Stimulated activated naive CD8-positive, alpha-beta T cell treated with anti-CD3 and anti-CD28 coated beads, Interleukin-15, amount 100 ng/mL, for 72 hours (primary cell): ENCODE measurements around the gene UBXN6.
A peak's percentile ranks its signal among the peaks of the same experiment; 100 is the strongest.

Experiments used
- ATAC-seq: fragments of 150-1000 bp; cut with Tn5 transposase; 2 replicates; pipeline ENCODE4 v1.10.0; 2021; ENCODE audit warnings: mild to moderate bottlenecking, moderate library complexity
- DNase-seq, 2 donors: peaks; one replicate each; pipeline ENCODE4 v3.0.0; 2021 to 2022
- H3K27ac Mint-ChIP-seq, 2 donors: one replicate each; pipeline ENCODE4 v1.8.0; 2022; ENCODE audit warnings: mild to moderate bottlenecking in 2 of 2, mixed read lengths in 2 of 2, moderate library complexity in 2 of 2
- H3K27me3 Mint-ChIP-seq: one replicate; pipeline ENCODE4 v1.8.0; 2022; ENCODE audit warnings: mixed read lengths
- H3K4me1 Mint-ChIP-seq: one replicate; pipeline ENCODE4 v1.8.0; 2022; ENCODE audit warnings: mild to moderate bottlenecking, mixed read lengths
- H3K4me3 Mint-ChIP-seq, 2 donors: one replicate each; pipeline ENCODE4 v1.8.0; 2022; ENCODE audit warnings: mild to moderate bottlenecking in 2 of 2, mixed read lengths in 2 of 2, moderate library complexity in 1 of 2
- H3K9me3 Mint-ChIP-seq, 2 donors: one replicate each; pipeline ENCODE4 v1.8.0; 2022; ENCODE audit warnings: mixed read lengths in 2 of 2

Gene UBXN6

DNA sequence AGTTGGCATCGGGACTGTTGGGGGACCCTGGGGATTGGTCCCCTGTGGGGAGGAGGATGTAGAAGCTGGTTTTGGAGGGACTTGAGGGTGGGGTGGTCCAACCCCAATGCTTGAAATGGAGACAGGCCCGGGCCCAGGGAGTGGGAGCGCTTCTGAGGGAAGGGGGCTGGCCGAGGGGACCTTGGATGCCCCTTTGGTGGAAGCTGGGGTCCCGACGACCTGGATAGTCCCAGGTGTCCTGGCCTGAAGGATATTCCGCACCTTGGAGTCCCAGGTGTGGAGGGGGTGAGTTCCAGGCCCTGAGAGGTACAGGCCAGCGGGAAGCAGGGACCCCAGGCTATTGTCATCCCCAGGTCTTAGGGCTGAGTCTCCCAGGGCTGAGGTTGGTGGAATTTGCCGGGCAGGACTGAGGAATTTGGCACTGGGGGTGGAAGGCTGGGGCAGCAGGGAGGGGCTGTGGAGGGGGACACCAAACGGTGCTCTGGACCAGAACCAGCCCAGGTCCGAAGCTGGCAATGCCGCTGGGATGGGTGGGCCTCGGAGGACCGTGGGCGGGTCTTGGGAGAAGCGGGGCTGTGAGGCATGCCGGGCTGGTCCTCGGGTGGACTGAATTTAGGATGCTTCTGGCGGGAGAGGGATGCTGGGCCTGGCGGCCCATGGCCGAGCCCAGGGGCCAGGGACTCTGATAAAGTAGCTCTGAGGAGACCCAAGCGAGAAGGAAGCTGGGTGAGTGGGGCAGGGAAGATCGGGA is 16.3 kb upstream of the UBXN6 start:
- no peaks in the 10 kb centered on the region for H3K9me3 Mint-ChIP-seq
- DNase-seq (no peak), ATAC-seq (no peak)
- peaks cover 23% of the 10 kb centered on the region for H3K4me1 Mint-ChIP-seq
- peak overlapping the region; percentile 89 to 92 for H3K27ac Mint-ChIP-seq
- peak overlapping the region; percentile 84 to 94 for H3K4me3 Mint-ChIP-seq
- no peaks in the 10 kb centered on the region for H3K27me3 Mint-ChIP-seq

DNA sequence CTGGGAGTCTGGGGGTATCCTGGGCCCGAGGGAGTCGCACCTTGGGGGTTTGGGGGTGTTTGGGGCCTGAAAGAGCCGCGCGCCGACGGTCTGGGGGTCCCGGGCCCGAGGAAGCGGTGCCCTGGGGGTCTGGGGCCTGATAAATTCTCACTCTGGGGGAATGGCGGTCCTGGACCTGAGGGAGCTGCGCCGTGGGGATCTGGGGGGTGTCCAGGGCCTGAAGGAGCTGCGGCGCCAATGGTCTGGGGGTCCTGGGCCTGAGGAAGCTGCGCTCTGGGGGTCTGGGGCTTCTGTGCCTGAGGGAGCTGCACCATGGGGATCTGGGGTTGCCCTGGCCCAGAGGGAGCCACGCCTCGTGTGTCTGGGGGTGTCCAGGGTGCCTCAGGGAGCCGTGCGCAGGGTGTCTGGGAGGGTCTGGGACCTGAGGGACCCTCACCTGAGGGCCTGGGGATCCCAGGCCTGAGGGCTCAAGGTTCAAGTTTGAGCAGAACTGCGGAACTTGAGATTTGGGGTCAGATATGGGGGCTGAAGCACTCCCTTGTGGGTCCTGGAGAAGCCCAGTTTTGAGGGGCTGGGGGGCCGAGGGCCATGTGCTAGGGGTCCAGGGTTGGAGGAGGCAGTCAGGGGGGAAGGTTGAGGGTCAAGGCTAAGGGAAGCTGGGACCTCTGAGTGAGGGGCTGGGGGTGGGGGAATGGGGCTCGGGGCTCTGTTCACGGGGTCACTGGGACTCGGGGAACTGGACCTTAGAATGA is 15.6 kb upstream of the UBXN6 start:
- DNase-seq (peak in 1 of 2 donors; percentile 18), ATAC-seq (no peak)
- peak overlapping the region; percentile 5 to 88 for H3K27ac Mint-ChIP-seq
- H3K27me3 Mint-ChIP-seq: no peaks in the 10 kb centered on the region
- H3K4me3 Mint-ChIP-seq: peak overlapping the region; percentile 84 to 94
- H3K4me1 Mint-ChIP-seq: peaks cover 23% of the 10 kb centered on the region
- no peaks in the 10 kb centered on the region for H3K9me3 Mint-ChIP-seq

DNA sequence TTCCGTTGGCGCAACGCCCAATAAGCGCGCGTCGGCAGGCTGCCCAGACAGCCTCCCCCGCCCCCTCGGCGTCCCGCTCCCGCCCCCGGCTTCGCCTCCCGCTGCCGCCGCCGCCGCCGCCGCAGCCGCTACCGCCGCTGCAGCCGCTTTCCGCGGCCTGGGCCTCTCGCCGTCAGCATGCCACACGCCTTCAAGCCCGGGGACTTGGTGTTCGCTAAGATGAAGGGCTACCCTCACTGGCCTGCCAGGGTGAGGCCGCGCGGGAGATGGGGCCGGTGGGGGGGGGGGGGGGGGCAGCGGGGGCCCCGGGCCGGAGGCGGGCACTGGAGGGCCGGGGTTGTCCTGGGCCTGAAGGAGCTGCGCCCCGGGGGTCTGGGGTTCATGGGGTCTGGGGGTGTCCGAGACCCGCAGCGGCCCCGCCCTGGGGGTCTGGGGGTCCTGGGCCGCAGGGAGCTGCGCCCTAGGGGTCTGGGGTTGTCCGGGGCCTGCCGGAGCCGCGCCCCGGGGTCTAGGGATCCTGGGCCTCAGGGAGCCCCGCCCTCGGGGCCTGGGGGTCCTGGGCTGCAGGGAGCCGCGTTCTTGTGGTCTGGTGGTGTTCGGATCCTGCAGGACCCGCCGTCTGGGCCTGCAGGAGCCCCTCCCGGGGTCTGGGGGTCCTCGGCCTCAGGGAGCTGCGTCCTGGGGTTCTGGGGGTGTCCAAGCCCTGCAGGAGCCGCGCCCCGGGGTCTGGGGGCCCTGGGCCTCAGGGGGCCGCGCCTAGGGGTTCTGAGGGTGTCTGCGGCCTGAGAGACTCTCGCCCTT is 14.8 kb upstream of the UBXN6 start, which contains the start of gene HDGFL2:
HDGFL2 (plus strand) TSS at position 124 of the 801 bp plus-strand sequence; CDS start at position 178, 54 bp downstream.
- Mint-ChIP-seq H3K27me3 (no peaks in the 10 kb centered on the region), H3K9me3 (no peaks in the 10 kb centered on the region), H3K4me1 (peaks cover 23% of the 10 kb centered on the region), H3K4me3 (peak within 1 kb of the TSS; percentile 84 to 94), H3K27ac (peak within 1 kb of the TSS in 1 of 2 donors; percentile 88)
- ATAC-seq: no peak
- no peak for DNase-seq

DNA sequence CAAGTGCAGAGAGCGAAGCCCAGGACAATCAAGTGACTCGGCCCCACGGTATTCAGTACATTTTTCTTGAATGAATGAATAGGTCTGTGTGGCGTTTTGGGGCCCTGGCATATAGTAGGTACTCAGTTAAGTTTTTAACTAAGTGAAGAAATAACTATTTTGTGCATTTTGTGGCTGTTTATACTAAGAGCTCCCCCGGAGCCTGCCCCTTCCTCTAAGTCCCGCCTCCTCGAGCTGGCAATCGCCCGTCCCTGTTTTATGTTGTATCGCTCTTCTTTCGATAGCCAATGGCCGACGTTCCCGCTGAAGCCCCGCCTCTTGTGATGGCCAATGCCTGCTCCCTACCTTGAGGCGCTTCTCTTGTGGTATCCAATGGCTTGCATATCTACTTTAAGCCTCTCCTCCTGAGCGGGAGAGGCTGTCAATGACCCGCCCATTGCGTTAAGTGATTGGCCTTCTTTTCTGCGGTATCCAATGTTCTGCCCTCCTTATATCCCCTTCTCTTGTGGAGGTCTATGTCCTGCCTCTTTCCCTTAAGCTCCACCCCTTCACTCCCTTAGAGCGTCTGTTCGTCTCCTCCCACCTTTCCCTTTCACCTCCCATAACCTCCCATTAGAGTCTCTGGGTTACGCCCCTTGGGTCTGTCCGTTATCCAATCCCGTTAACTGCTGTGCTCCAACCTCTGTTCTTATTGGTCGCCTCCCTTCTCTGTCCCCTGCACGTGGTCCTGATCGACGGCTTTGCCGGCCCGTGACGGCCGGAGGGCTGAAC is 14.0 kb upstream of the UBXN6 start:
- H3K27ac Mint-ChIP-seq: no peak overlapping the region
- no peaks in the 10 kb centered on the region for H3K27me3 Mint-ChIP-seq
- no peak overlapping the region for H3K4me3 Mint-ChIP-seq
- DNase-seq (peak; percentile 97 to 99), ATAC-seq (peak; percentile 92)
- H3K9me3 Mint-ChIP-seq: no peaks in the 10 kb centered on the region
- H3K4me1 Mint-ChIP-seq: peaks cover 23% of the 10 kb centered on the region

DNA sequence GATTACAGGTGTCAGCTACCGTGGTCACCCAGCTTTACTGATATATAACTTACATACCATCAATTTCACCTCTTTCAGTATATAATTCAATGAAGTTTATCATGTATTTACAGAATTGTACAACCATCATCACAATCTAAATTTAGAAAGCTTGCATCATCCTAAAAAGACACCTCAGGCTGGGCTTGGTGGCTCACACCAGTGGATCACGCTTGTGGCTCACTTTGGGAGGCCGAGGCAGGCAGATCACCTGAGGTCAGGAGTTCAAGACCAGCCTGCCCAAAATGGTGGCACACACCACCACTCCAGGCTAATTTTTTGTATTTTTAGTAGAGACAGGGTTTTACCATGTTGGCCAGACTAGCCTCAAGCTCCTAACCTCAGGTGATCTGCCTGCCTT is 10.2 kb upstream of the UBXN6 start:
- no peak for DNase-seq

DNA sequence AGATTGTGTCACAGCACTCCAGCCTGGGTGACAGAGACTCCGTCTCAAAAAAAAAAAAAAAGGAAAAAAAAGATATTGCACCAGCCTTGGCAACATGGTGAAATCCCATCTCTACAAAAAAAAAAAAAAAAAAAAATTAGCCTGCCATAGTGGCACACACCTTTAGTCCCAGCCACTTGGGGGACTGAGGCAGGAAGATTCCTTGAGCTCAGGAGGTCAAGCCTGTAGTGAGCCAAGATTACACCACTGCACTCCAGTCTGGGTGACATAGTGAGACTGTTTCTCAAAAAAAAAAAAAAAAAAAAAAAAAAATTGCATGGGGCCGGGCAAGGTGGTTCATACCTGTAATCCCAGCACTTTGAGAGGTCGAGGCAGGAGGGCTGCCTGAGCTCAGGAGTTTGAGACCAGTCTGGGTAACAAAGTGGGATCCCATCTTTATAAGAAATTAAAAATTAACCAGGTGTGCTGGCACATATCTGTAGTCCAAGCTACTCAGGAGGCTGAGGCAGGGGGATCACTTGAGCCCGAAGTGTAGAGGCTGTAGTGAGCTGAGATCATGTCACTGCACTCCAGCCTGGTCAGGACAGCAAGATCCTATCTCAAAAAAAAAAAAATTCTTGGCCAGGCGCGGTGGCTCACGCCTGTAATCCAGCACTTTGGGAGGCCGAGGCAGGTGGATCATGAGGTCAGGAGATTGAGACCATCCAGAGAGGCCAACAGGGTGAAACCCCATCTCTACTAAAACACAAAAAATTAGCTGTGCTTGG is 7.4 kb upstream of the UBXN6 start:
- no peaks in the 10 kb centered on the region for H3K4me1 Mint-ChIP-seq
- ATAC-seq (no peak), DNase-seq (no peak)
- no peaks in the 10 kb centered on the region for H3K9me3 Mint-ChIP-seq
- H3K27ac Mint-ChIP-seq: no peak overlapping the region
- no peak overlapping the region for H3K4me3 Mint-ChIP-seq
- H3K27me3 Mint-ChIP-seq: no peaks in the 10 kb centered on the region

More for the DNA sequence above, 10.2 kb upstream of the UBXN6 start:
- no peak for ATAC-seq
- no peaks in the 10 kb centered on the region for H3K27me3 Mint-ChIP-seq
- H3K4me3 Mint-ChIP-seq: no peak overlapping the region
- H3K9me3 Mint-ChIP-seq: no peaks in the 10 kb centered on the region
- no peak overlapping the region for H3K27ac Mint-ChIP-seq
- H3K4me1 Mint-ChIP-seq: peaks cover 2% of the 10 kb centered on the region

DNA sequence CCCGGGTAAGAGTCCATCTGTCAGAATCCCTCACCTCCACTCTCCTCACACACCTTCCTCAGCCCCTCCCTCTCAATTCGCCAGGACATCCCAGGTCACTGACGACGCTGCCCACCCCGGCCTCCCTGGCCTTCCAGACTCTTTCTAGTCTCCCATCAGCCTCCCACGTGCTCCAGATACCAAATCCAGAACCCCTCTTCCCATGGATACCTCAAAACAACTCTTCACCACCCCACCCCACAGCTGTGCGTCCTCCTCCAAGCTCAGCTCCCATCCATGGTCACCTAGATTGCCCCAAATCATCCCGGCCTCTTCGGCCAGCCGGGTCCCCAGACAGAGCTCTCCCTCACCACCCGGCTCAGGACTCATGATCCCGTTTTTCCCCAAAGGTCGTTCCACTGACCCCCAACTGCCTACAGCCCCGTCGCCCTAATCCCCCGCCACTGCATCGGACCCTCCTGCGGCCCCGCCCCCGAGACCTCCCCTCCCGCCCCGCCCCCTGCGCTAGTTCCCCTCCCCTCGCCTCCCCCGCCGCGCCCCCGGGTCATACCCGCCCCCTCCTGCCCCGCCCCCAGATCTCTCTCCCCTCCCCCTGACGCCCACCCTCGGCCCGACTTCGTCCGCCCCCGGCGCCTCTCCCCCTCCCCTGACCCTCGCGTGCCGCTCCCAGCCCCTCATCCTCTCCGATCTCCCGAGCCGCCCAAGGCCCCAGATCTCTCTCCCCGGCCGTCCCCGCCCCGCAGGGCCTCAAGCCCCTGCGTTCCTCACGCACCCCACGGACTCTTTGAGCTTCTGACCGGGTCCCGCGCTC is 546 bp downstream of the UBXN6 start:
- Mint-ChIP-seq H3K27me3 (no peaks in the 10 kb centered on the region), H3K4me1 (peaks cover 27% of the 10 kb centered on the region), H3K9me3 (no peaks in the 10 kb centered on the region), H3K27ac (peak overlapping the region; percentile 90 to 97), H3K4me3 (peak overlapping the region; percentile 90 to 95)
- no peak for DNase-seq
- ATAC-seq: peak; percentile 24

DNA sequence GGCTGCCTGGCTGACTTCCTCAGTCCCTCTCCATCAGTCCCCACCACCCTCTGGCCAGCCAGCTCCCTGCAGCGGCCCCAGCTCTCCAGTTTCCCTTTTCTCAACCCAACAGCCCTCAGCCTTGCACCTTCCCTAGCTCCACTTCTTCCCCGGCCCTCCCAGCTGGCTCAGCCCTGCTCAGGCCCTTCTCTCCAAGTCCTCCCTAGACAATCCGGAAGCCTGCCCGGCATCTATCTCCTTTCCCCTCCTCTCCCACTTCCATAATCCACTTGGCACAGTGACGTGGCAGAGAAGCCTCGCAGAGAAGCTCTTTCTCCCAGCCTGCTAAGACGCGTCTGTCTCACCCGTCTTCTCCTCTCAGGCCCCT is 1.1 kb downstream of the UBXN6 start:
- H3K9me3 Mint-ChIP-seq: no peaks in the 10 kb centered on the region
- H3K27ac Mint-ChIP-seq: peak overlapping the region; percentile 90 to 97
- DNase-seq (no peak), ATAC-seq (no peak)
- H3K4me1 Mint-ChIP-seq: peaks cover 27% of the 10 kb centered on the region
- H3K4me3 Mint-ChIP-seq: peak overlapping the region; percentile 90 to 95
- no peaks in the 10 kb centered on the region for H3K27me3 Mint-ChIP-seq

DNA sequence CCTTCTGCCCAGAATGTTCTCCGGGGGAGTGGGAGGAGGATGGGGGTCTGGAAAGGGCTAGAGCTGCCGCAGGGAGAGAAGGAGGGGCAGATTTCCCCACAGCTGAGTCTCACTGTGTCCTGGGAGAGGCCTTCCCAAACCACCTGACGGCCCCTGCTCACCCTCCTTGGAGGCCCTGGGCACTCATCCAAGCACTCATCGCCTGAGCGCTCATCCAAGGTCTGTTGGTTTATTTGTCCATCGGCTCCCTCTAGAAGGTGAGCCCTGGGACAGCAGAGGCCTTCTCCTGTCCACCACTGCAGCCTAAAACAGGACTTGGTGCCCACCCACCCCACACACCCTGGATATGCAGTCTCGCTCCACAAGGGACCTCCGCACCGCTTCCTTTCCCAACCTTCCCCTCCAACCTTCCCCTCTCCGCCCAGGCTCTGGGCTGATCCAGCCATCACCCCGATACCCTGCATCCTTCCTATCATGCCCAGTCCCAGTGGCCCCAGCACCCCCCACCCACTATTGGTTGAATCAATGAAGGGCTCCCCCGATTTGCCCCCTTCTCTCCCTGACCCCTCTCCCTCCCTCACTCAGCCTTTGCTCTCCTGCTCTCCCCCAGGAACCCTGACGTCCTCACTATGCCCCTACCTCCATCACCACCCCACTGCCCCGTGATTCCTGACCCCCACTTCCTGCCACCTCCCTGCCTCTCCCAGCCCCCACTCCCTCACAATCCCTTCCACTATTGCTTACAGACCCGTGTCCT is 1.7 kb downstream of the UBXN6 start:
- H3K27me3 Mint-ChIP-seq: no peaks in the 10 kb centered on the region
- peak overlapping the region; percentile 90 to 97 for H3K27ac Mint-ChIP-seq
- DNase-seq (no peak), ATAC-seq (no peak)
- H3K4me1 Mint-ChIP-seq: peaks cover 27% of the 10 kb centered on the region
- H3K9me3 Mint-ChIP-seq: no peaks in the 10 kb centered on the region
- H3K4me3 Mint-ChIP-seq: peak overlapping the region; percentile 90 to 95

DNA sequence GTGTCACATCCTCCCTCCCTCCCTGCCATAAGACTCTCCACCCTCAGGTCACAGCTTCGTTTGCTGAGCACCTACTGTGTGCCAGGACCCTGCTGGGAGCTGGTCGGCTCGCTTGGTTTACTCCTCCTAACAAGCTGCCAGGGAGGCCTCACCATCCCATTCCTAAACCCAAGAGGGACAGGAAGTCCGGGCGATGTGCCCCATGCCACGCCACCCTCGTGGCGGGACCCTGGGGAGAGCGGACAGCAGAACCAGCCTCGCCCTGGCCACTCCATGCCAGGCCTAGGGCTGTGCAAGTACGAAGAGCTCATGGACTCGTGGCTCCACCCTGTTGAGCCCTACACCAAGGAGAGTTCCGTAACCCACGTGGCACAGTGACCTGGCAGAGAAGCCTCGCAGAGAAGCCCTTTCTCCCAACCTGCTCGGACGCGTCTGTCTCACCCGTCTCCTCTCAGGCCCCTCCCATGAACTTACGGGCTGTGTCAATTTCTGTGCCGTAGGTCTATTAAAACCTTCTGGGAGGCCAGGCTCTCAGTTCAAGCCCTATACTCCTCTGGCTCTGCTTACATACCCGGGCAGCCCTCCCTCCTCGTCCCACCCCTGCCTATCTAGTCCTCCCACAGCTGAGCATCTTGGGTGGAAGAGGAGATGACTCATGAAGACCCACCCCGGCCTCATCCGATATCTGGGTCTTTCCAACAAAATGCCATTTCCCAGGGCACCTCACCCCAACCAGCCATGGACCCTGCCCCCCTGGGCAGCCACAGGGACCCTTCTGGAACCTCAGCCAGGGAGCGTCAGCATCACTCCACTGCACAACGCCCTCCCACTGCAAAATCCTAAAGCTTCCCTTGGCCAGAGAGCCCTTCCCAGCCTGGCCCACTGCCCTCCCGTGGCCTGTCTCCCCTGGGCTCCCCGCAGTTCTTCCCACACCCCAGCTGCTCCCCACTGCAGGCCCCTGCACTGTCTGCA is 2.6 kb downstream of the UBXN6 start:
- Mint-ChIP-seq H3K27me3 (no peaks in the 10 kb centered on the region), H3K27ac (peak overlapping the region; percentile 21 to 91), H3K4me1 (peaks cover 27% of the 10 kb centered on the region), H3K9me3 (no peaks in the 10 kb centered on the region), H3K4me3 (no peak overlapping the region)
- no peak for ATAC-seq
- no peak for DNase-seq

DNA sequence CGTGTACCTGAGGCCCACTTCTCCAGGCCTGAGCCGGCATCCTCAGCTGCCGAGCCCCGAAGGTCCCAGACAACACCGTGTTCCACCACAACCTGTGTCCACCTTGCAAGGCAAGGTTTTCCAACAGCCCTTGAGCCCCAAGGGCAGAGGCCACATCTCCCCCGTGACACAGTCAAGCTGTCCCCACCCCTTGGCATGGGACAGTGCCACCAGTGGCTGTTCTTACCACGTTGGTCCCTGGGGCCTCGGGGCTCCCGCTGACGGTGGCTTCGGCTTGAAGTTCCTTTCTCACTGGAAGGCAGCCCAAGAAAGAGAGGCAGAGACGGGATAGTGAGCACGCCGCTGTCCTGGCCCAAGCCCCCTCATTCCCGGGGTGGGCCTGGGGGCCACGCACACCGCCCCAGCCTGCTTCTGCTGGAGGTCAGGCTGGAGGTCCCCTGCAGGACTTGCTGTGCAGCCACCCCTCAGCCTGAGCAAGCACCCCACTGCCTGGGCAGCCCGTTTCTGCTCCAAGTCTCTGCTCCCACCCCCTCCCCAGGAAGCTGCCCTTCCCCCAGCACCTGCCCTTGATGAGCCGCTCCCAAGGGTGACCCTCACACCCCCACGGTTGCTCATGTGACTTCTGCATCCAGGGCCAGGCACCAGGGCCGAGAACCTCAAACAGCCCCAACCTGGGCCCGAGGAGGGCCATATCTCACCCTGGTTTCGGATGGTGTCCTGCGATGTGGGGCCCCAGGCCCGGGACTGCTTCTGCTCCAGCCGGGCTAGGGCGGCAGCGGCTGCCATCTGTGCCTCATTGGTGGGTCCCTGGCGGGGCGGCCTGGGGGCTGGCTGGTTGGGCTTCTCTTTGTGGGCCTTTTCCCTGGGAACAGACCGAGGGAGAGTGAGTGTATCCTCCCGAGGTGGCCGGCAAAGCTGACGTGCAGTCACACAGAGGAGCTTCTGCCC is 4.1 kb downstream of the UBXN6 start:
- Mint-ChIP-seq H3K9me3 (no peaks in the 10 kb centered on the region), H3K4me1 (peaks cover 27% of the 10 kb centered on the region), H3K27me3 (no peaks in the 10 kb centered on the region), H3K27ac (peak overlapping the region in 1 of 2 donors; percentile 76), H3K4me3 (no peak overlapping the region)
- ATAC-seq (no peak), DNase-seq (no peak)
